OCI-LY1 (cell line): ENCODE results near the gene TGM4.

ENCODE experiments used
- H2AFZ ChIP-seq: fragments of 200-600 bp; sonication (generic), shearing (Covaris generic); 2 replicates; pipeline ENCODE4 v1.6.0; 2014; ENCODE audit warnings: antibody characterized with exemption, mild to moderate bottlenecking, low read length
- H3F3A ChIP-seq: fragments of 200-600 bp; sonication (generic), shearing (Covaris generic); 2 replicates; pipeline ENCODE4 v1.6.0; 2014; ENCODE audit warnings: mild to moderate bottlenecking, antibody characterized with exemption, low read length, moderate library complexity; ENCODE audit not compliant: insufficient read depth
- H3K27ac ChIP-seq: fragments of 200-600 bp; sonication (generic); 2 replicates; pipeline ENCODE4 v1.5.1; 2014; ENCODE audit warnings: low read length, mixed run types, mild to moderate bottlenecking, low read depth; ENCODE audit not compliant: poor library complexity, severe bottlenecking
- H3K27me3 ChIP-seq: fragments of 200-600 bp; sonication (generic); 2 replicates; pipeline ENCODE4 v1.6.0; 2014; ENCODE audit warnings: antibody characterized with exemption, mild to moderate bottlenecking, low read length, moderate library complexity; ENCODE audit not compliant: insufficient read depth
- H3K36me3 ChIP-seq: fragments of 200-600 bp; sonication (generic); 2 replicates; pipeline ENCODE4 v1.6.1; 2014; ENCODE audit warnings: mild to moderate bottlenecking, antibody characterized with exemption, low read length, moderate library complexity, mixed read lengths; ENCODE audit not compliant: insufficient read depth
- H3K4me1 ChIP-seq: fragments of 200-600 bp; sonication (generic); 2 replicates; pipeline ENCODE4 v1.5.1; 2014; ENCODE audit warnings: mild to moderate bottlenecking, low read length, moderate library complexity; ENCODE audit not compliant: insufficient read depth, severe bottlenecking
- H3K4me2 ChIP-seq: fragments of 200-600 bp; sonication (generic), shearing (Covaris generic); 2 replicates; pipeline ENCODE4 v1.6.1; 2014; ENCODE audit warnings: low read length
- H3K4me3 ChIP-seq: fragments of 200-600 bp; sonication (generic); 2 replicates; pipeline ENCODE4 v1.5.1; 2014; ENCODE audit warnings: low read length, low read depth, mild to moderate bottlenecking, mixed read lengths; ENCODE audit not compliant: poor library complexity, severe bottlenecking
- H3K79me2 ChIP-seq: fragments of 200-600 bp; shearing (Covaris generic); 2 replicates; pipeline ENCODE4 v1.6.1; 2016; ENCODE audit warnings: mixed run types, low read length, mixed read lengths; ENCODE audit not compliant: insufficient read depth
- H3K9ac ChIP-seq: fragments of 200-600 bp; sonication (generic), shearing (Covaris generic); 2 replicates; pipeline ENCODE4 v1.6.1; 2014; ENCODE audit warnings: mild to moderate bottlenecking, low read length, mixed read lengths
- H3K9me2 ChIP-seq: fragments of 200-600 bp; sonication (generic), shearing (Covaris generic); 2 replicates; pipeline ENCODE4 v1.6.1; 2014; ENCODE audit warnings: low read depth, mild to moderate bottlenecking, low read length, mixed read lengths
- H3K9me3 ChIP-seq: fragments of 200-600 bp; shearing (Covaris generic); 2 replicates; pipeline ENCODE4 v1.6.1; 2014; ENCODE audit warnings: low read length, mixed read lengths
- H4K20me1 ChIP-seq: fragments of 200-600 bp; sonication (generic), shearing (Covaris generic); 2 replicates; pipeline ENCODE4 v1.6.0; 2016; ENCODE audit warnings: mild to moderate bottlenecking, low read length; ENCODE audit not compliant: insufficient read depth
- EZH2 ChIP-seq: fragments of 200-600 bp; sonication (generic), shearing (Covaris generic); IDR thresholded peaks from 2 replicates; pipeline ENCODE4 v1.8.0; 2017; ENCODE audit warnings: borderline replicate concordance, mixed run types, mild to moderate bottlenecking, antibody characterized with exemption, low read length, moderate library complexity, mixed read lengths
- TF ChIP-seq, protein P1 (sequence below): fragments of 200-600 bp; sonication (generic), shearing (Covaris generic); IDR thresholded peaks from 2 replicates; pipeline ENCODE4 v1.5.1; 2017; ENCODE audit warnings: mild to moderate bottlenecking, antibody characterized with exemption, low read length, moderate library complexity, mixed read lengths

TGM4 gene

GRCh38 chr3:44831232-44831631, 43.2 kb upstream of the TGM4 start:
- Histone ChIP-seq H2AFZ (no peak overlapping the region), H3K36me3 (peaks cover 85% of the 10 kb centered on the region), H4K20me1 (no peaks in the 10 kb centered on the region), H3K4me2 (no peak overlapping the region), H3K4me1 (no peaks in the 10 kb centered on the region), H3K9ac (no peak overlapping the region), H3K27me3 (no peaks in the 10 kb centered on the region), H3K4me3 (no peak overlapping the region), H3K27ac (no peak overlapping the region), H3K9me3 (0 out of 2 replicates have a peak, but pooled peaks cover 4% of the 10 kb centered on the region), H3K9me2 (no peaks in the 10 kb centered on the region), H3K79me2 (no peaks in the 10 kb centered on the region), H3F3A (no peaks in the 10 kb centered on the region)
- TF ChIP-seq, protein P1, sequence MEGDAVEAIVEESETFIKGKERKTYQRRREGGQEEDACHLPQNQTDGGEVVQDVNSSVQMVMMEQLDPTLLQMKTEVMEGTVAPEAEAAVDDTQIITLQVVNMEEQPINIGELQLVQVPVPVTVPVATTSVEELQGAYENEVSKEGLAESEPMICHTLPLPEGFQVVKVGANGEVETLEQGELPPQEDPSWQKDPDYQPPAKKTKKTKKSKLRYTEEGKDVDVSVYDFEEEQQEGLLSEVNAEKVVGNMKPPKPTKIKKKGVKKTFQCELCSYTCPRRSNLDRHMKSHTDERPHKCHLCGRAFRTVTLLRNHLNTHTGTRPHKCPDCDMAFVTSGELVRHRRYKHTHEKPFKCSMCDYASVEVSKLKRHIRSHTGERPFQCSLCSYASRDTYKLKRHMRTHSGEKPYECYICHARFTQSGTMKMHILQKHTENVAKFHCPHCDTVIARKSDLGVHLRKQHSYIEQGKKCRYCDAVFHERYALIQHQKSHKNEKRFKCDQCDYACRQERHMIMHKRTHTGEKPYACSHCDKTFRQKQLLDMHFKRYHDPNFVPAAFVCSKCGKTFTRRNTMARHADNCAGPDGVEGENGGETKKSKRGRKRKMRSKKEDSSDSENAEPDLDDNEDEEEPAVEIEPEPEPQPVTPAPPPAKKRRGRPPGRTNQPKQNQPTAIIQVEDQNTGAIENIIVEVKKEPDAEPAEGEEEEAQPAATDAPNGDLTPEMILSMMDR, result no peak
- no peak for TF ChIP-seq EZH2

DNA sequence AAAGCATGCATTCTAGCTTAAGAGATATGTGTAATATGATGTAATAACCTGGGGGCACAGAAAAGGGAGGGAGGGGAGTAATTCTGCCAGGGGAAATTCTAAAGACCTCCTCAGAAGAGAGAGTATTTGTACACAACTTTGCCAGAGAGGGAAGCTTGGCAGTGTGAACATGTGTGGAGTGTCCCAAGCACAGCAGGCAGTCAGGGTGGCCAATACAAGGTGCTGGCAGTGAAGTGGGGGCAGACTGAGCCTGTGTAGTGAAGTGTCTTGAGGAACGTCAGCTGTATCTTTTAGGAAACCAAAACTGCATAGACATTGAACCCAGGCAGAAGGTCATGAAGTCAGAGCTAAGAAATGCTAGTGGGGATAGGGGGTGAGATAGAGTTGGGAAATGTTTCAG, 42.4 kb upstream of the TGM4 start:
- Histone ChIP-seq H3K79me2 (no peaks in the 10 kb centered on the region), H3K36me3 (peaks cover 85% of the 10 kb centered on the region), H3K9ac (no peak overlapping the region)

DNA sequence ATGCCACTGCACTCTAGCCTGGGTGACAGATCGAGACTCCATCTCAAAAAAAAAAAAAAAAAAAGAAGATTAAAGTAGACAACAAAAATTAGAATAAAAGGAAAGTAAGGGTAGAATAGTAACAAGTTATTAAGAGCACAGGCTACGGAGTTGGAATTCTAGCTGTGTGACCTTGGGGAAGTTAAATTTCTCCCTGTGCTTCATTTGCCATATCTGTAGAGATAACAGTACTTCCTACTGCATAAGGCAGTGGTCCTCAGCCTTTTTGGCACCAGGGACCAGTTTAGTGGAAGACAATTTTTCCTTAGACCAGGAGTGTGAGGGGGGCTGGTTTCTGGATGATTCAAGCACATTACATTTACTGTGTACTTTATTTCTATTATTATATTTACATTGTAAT, 41.4 kb upstream of the TGM4 start:
- Histone ChIP-seq H4K20me1 (no peaks in the 10 kb centered on the region), H3K36me3 (peaks cover 86% of the 10 kb centered on the region), H3K9ac (no peak overlapping the region), H3F3A (no peaks in the 10 kb centered on the region), H3K4me2 (no peak overlapping the region), H3K9me3 (peaks cover 10% of the 10 kb centered on the region), H2AFZ (no peak overlapping the region), H3K4me1 (no peaks in the 10 kb centered on the region), H3K79me2 (no peaks in the 10 kb centered on the region), H3K9me2 (no peaks in the 10 kb centered on the region), H3K27me3 (no peaks in the 10 kb centered on the region), H3K4me3 (no peak overlapping the region), H3K27ac (no peak overlapping the region)
- TF ChIP-seq EZH2, result no peak
- TF ChIP-seq, protein P1, result no peak

More for the DNA sequence above, 42.4 kb upstream of the TGM4 start:
- Histone ChIP-seq H2AFZ (no peak overlapping the region), H4K20me1 (no peaks in the 10 kb centered on the region), H3K27ac (no peak overlapping the region), H3F3A (no peaks in the 10 kb centered on the region), H3K4me3 (no peak overlapping the region), H3K27me3 (no peaks in the 10 kb centered on the region), H3K4me1 (no peaks in the 10 kb centered on the region), H3K4me2 (no peak overlapping the region), H3K9me2 (no peaks in the 10 kb centered on the region), H3K9me3 (peaks cover 10% of the 10 kb centered on the region)
- no peak for TF ChIP-seq EZH2
- TF ChIP-seq, protein P1, result no peak
